Measurements from ENCODE around the gene C3orf62. TPM values are rescaled to one million over a fixed set of nuclear protein-coding genes. Genes with fewer than 3 reads are reported as not detected.

Gene C3orf62
- total and polyA plus RNA-seq, 9 of the 15 experiments (the other 6 are each of a cell fraction or from before 2014, with no cell fraction given) = 1.3 to 5.7 (median 3.4) TPM

DNA sequence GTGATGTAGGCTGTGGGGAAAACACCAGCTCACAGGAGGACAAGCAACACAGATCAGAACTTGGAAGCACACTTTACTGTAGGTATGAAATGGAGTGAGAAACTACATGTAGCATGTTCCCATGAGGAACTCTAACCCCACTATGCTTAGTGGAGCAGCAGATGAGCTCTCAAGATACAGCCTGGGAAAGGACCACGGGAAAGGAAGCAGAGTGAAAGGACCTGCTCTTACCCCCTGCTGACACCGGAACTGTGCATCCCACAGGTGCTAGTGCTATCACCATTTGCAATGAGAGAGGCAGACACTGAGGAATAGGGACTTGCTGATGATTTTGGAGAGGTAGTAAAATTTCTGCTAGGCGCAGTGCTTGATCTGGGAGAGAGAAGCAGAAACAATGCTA is 34.3 kb upstream of the C3orf62 start:
- no peak overlapping the region for H3K4me3 ChIP-seq
- CTCF ChIA-PET (ENCODE audit: low intra/inter-chr PET ratio) = no interaction called here
- POLR2A ChIA-PET = no interaction called here
- H3K4me2 ChIP-seq (ENCODE audit: insufficient read depth, low read length) = no peak overlapping the region
- BruUV-seq (replicated peaks) = no TSS peak
- H3K27ac ChIP-seq (ENCODE audit: extremely low read depth, low read depth, low read length) = no peak overlapping the region
- H3K9ac ChIP-seq (ENCODE audit: insufficient read depth in 1 of 2, low read depth in 2 of 2, low read length in 2 of 2) = no peak overlapping the region
- H3K9me3 ChIP-seq (replicated peaks; ENCODE audit: control insufficient read depth, insufficient read depth, low read depth, low read length) = no peaks in the 10 kb centered on the region
- no peaks in the 10 kb centered on the region for H3K27me3 ChIP-seq (ENCODE audit: control insufficient read depth in 2 of 2, insufficient read depth in 2 of 2, low read length in 2 of 2)
- TF ChIP-seq FOXJ3 (CRISPR knock-in tag; IDR thresholded peaks at IDR 0.05) (no peak), NR2C2 (CRISPR knock-in tag; IDR thresholded peaks at IDR 0.05) (no peak), NR2C2 (tag; IDR thresholded peaks at IDR 0.05) (no peak), RNF2 (IDR thresholded peaks at IDR 0.05) (no peak), ZNF263 (CRISPR knock-in tag; IDR thresholded peaks at IDR 0.05; ENCODE audit: borderline replicate concordance) (no peak)
- TF ChIP-seq, protein P1, sequence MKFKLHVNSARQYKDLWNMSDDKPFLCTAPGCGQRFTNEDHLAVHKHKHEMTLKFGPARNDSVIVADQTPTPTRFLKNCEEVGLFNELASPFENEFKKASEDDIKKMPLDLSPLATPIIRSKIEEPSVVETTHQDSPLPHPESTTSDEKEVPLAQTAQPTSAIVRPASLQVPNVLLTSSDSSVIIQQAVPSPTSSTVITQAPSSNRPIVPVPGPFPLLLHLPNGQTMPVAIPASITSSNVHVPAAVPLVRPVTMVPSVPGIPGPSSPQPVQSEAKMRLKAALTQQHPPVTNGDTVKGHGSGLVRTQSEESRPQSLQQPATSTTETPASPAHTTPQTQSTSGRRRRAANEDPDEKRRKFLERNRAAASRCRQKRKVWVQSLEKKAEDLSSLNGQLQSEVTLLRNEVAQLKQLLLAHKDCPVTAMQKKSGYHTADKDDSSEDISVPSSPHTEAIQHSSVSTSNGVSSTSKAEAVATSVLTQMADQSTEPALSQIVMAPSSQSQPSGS (CRISPR knock-in tag; IDR thresholded peaks at IDR 0.05) = no peak
- intact Hi-C loops (cut with micrococcal nuclease) = no loop called here
- in situ Hi-C loops (cut with MboI) = no loop called here
- peaks cover 45% of the 10 kb centered on the region; the same call in 2 of the 3 replicates for H3K36me3 ChIP-seq (ENCODE audit: control insufficient read depth, insufficient read depth, low read length)
- DNase-seq (ENCODE audit: extremely low read depth in 1 of 4, low spot score in 3 of 4) = no peak
- WGBS (ENCODE audit: insufficient coverage, low coverage, missing lambda C conversion rate) = 71% methylated on average over 3 of the region's 3 CpGs
- ATAC-seq = no peak
- H3K79me2 ChIP-seq (ENCODE audit: control insufficient read depth, insufficient read depth, low read length) = no peaks in the 10 kb centered on the region
- no peaks in the 10 kb centered on the region; a peak in 1 of 5 replicates for H3K4me1 ChIP-seq (replicated peaks in 1 of 2; ENCODE audit: control insufficient read depth in 2 of 2, insufficient read depth in 2 of 2, low read length in 2 of 2)
- no peaks in the 10 kb centered on the region for H4K20me1 ChIP-seq (replicated peaks; ENCODE audit: control insufficient read depth, insufficient read depth, low read length)
- no peaks in the 10 kb centered on the region for H3K9me1 ChIP-seq (ENCODE audit: control insufficient read depth, insufficient read depth, low read length)
- no peak overlapping the region for H2AFZ ChIP-seq (ENCODE audit: low read depth, low read length)
- FAIRE-seq = no peak
